HEK293 (cell line): Measurements from ENCODE around the gene VTA1.

Source experiments
- CTCF ChIA-PET: fragments of 350-600 bp; formaldehyde crosslinking; extraction: SDS; loops from one replicate; lab custom pipeline; 2021; ENCODE audit warnings: antibody characterized with exemption; lab: Yijun Ruan, JAX
- POLR2A ChIA-PET: fragments of 300-600 bp; formaldehyde crosslinking; extraction: SDS; loops from one replicate; lab custom pipeline; 2020; ENCODE audit warnings: antibody characterized with exemption, inconsistent platforms; lab: Yijun Ruan, JAX
- H3K27ac ChIP-seq: fragments of 200-500 bp; sonication (Bioruptor generic); 2 replicates; pipeline ENCODE4 v1.5.1; 2014; ENCODE audit warnings: low read depth, low read length, control low read depth, inconsistent platforms; ENCODE audit errors: extremely low read depth
- H3K36me3 ChIP-seq, 2 experiments: fragments of 200-500 bp in 1 of 2; sonication (Bioruptor generic) in 1 of 2; 1 replicate in 1 of 2; 2 replicates in 1 of 2; pipeline ENCODE4 v1.5.1; 2014 to 2017; ENCODE audit warnings: inconsistent platforms in 2 of 2, low read length in 2 of 2; ENCODE audit not compliant: control insufficient read depth in 2 of 2, insufficient read depth in 1 of 2
- H3K4me1 ChIP-seq: fragments of 200-500 bp; sonication (Bioruptor generic); 2 replicates; pipeline ENCODE4 v1.5.1; 2014; ENCODE audit warnings: mild to moderate bottlenecking, low read length, inconsistent platforms; ENCODE audit not compliant: control insufficient read depth, insufficient read depth
- H3K4me3 ChIP-seq: 2 replicates; pipeline ENCODE4 v1.5.1; 2011; ENCODE audit warnings: low read depth, mild to moderate bottlenecking, control low read depth, low read length, moderate library complexity
- H3K9me3 ChIP-seq: fragments of 200-500 bp; sonication (Bioruptor generic); 2 replicates; pipeline ENCODE4 v1.5.1; 2014; ENCODE audit warnings: low read depth, low read length, inconsistent platforms; ENCODE audit not compliant: control insufficient read depth, insufficient read depth
- AEBP2 ChIP-seq: fragments of 450-650 bp; formaldehyde crosslinking; IDR thresholded peaks from 2 replicates; pipeline ENCODE4 v1.5.1; 2016; ENCODE audit warnings: missing biosample characterization, missing genetic modification characterization, borderline replicate concordance
- GLI2 ChIP-seq: fragments of 450-650 bp; formaldehyde crosslinking; IDR thresholded peaks from 2 replicates; pipeline ENCODE4; 2017; ENCODE audit warnings: missing biosample characterization, missing genetic modification characterization, low read depth, borderline replicate concordance
- HOXA7 ChIP-seq: sonication (generic); formaldehyde crosslinking; IDR thresholded peaks from 2 replicates; pipeline ENCODE4 v1.8.1; 2022; ENCODE audit warnings: missing genetic modification reagents, borderline replicate concordance
- KLF10 ChIP-seq: fragments of 450-650 bp; IDR thresholded peaks from 2 replicates; pipeline ENCODE4 v1.5.1; 2018; ENCODE audit warnings: missing biosample characterization, mild to moderate bottlenecking, missing genetic modification characterization
- MZF1 ChIP-seq: fragments of 450-650 bp; formaldehyde crosslinking; IDR thresholded peaks from 2 replicates; pipeline ENCODE4 v1.5.1; 2017; ENCODE audit warnings: missing biosample characterization, missing genetic modification characterization, borderline replicate concordance
- PRDM10 ChIP-seq: fragments of 450-650 bp; formaldehyde crosslinking; IDR thresholded peaks from 2 replicates; pipeline ENCODE4 v1.5.1; 2016; ENCODE audit warnings: missing biosample characterization, missing genetic modification characterization
- RBAK ChIP-seq: fragments of 450-650 bp; formaldehyde crosslinking; IDR thresholded peaks from 2 replicates; pipeline ENCODE4 v1.5.1; 2016; ENCODE audit warnings: missing biosample characterization, missing genetic modification characterization
- ZFP3 ChIP-seq: fragments of 450-650 bp; formaldehyde crosslinking; IDR thresholded peaks from 2 replicates; pipeline ENCODE4 v1.5.1; 2016; ENCODE audit warnings: low read depth, missing biosample characterization, missing genetic modification characterization
- ZFP41 ChIP-seq: fragments of 450-650 bp; formaldehyde crosslinking; IDR thresholded peaks from 2 replicates; pipeline ENCODE4 v1.5.1; 2016; ENCODE audit warnings: missing biosample characterization, missing genetic modification characterization, borderline replicate concordance
- ZNF132 ChIP-seq: fragments of 450-650 bp; formaldehyde crosslinking; IDR thresholded peaks from 2 replicates; pipeline ENCODE4 v1.5.1; 2017; ENCODE audit warnings: missing biosample characterization, missing genetic modification characterization, borderline replicate concordance
- ZNF174 ChIP-seq: fragments of 450-650 bp; formaldehyde crosslinking; IDR thresholded peaks from 2 replicates; pipeline ENCODE4 v1.5.0; 2017; ENCODE audit warnings: missing biosample characterization, mild to moderate bottlenecking, missing genetic modification characterization
- ZNF266 ChIP-seq: fragments of 450-650 bp; formaldehyde crosslinking; IDR thresholded peaks from 2 replicates; pipeline ENCODE4 v1.5.1; 2016; ENCODE audit warnings: missing biosample characterization, missing genetic modification characterization, low read depth
- ZNF280C ChIP-seq: fragments of 450-650 bp; formaldehyde crosslinking; IDR thresholded peaks from 2 replicates; pipeline ENCODE4 v1.5.1; 2016; ENCODE audit warnings: missing biosample characterization, missing genetic modification characterization
- ZNF426 ChIP-seq: fragments of 450-650 bp; formaldehyde crosslinking; IDR thresholded peaks from 2 replicates; pipeline ENCODE4 v1.5.1; 2017; ENCODE audit warnings: missing biosample characterization, missing genetic modification characterization, mild to moderate bottlenecking, inconsistent platforms, moderate library complexity
- ZNF433 ChIP-seq: fragments of 450-650 bp; formaldehyde crosslinking; IDR thresholded peaks from 2 replicates; pipeline ENCODE4 v1.5.1; 2016; ENCODE audit warnings: missing biosample characterization, missing genetic modification characterization, low read depth
- ZNF449 ChIP-seq: fragments of 450-650 bp; formaldehyde crosslinking; IDR thresholded peaks from 2 replicates; pipeline ENCODE4 v1.5.1; 2017; ENCODE audit warnings: missing biosample characterization, mild to moderate bottlenecking, missing genetic modification characterization, moderate library complexity
- ZNF488 ChIP-seq: fragments of 450-650 bp; formaldehyde crosslinking; IDR thresholded peaks from 2 replicates; pipeline ENCODE4 v1.5.1; 2016; ENCODE audit warnings: missing biosample characterization, missing genetic modification characterization
- ZNF600 ChIP-seq: fragments of 450-650 bp; formaldehyde crosslinking; IDR thresholded peaks from 2 replicates; pipeline ENCODE4 v1.5.1; 2016; ENCODE audit warnings: missing biosample characterization, missing genetic modification characterization
- ZNF660 ChIP-seq: fragments of 450-650 bp; IDR thresholded peaks from 2 replicates; pipeline ENCODE4 v1.5.1; 2018; ENCODE audit warnings: missing biosample characterization, mild to moderate bottlenecking, missing genetic modification characterization
- ZNF664 ChIP-seq: fragments of 450-650 bp; formaldehyde crosslinking; IDR thresholded peaks from 2 replicates; pipeline ENCODE4 v1.5.1; 2016; ENCODE audit warnings: missing biosample characterization, missing genetic modification characterization
- ZNF670 ChIP-seq: fragments of 450-650 bp; formaldehyde crosslinking; IDR thresholded peaks from 2 replicates; pipeline ENCODE4 v1.5.1; 2016; ENCODE audit warnings: missing biosample characterization, missing genetic modification characterization, low read depth
- ZNF791 ChIP-seq: fragments of 450-650 bp; formaldehyde crosslinking; IDR thresholded peaks from 2 replicates; pipeline ENCODE4 v1.5.1; 2016; ENCODE audit warnings: missing biosample characterization, missing genetic modification characterization
- ZNF830 ChIP-seq: fragments of 450-650 bp; IDR thresholded peaks from 2 replicates; pipeline ENCODE4 v1.5.0; 2018; ENCODE audit warnings: missing biosample characterization, missing genetic modification characterization, low read depth, mild to moderate bottlenecking, moderate library complexity
- ZSCAN30 ChIP-seq: fragments of 450-650 bp; IDR thresholded peaks from 2 replicates; pipeline ENCODE4 v1.5.1; 2018; ENCODE audit warnings: missing biosample characterization, mild to moderate bottlenecking, missing genetic modification characterization, moderate library complexity

The VTA1 gene

GRCh38 chr6:142154336-142154735 is 7.3 kb downstream of the VTA1 start:
- Histone ChIP-seq H3K27ac (no peak overlapping the region), H3K36me3 (peaks cover 0 to under 1% of the 10 kb centered on the region in 2 experiments; a peak in 1 of 3 replicates), H3K4me1 (peaks cover 9% of the 10 kb centered on the region; the same call in 1 of the 2 replicates), H3K4me3 (no peak overlapping the region), H3K9me3 (no peaks in the 10 kb centered on the region)
- ChIA-PET CTCF (interaction anchor here (0.6 to 7.5 kb wide), 15 partner anchors 7 to 539 kb away, joined by 3 to 67 read pairs (median 4); partner anchors contain the start of genes NMBR and VTA1), POLR2A (no interaction called here)
- no peak for TF ChIP-seq ZNF266
- no peak for TF ChIP-seq ZNF426
- no peak for TF ChIP-seq ZNF449 (tag by site-specific recombination)
- no peak for TF ChIP-seq MZF1
- TF ChIP-seq ZNF660 (tag by site-specific recombination): no peak
- TF ChIP-seq ZNF280C (tag by site-specific recombination): no peak
- no peak for TF ChIP-seq PRDM10 (tag by site-specific recombination)
- no peak for TF ChIP-seq RBAK (tag by site-specific recombination)
- no peak for TF ChIP-seq ZNF600 (tag by site-specific recombination)
- no peak for TF ChIP-seq ZNF830 (tag by site-specific recombination)
- no peak for TF ChIP-seq ZFP41 (tag by site-specific recombination)
- TF ChIP-seq ZNF791 (tag by site-specific recombination): no peak
- TF ChIP-seq ZNF174 (tag by site-specific recombination): no peak
- TF ChIP-seq GLI2: no peak
- no peak for TF ChIP-seq ZFP3 (tag by site-specific recombination)

GRCh38 chr6:142155091-142155490 is 8.0 kb downstream of the VTA1 start:
- H3K27ac ChIP-seq: no peak overlapping the region
- no peaks in the 10 kb centered on the region for H3K36me3 ChIP-seq
- H3K4me1 ChIP-seq: peaks cover 9% of the 10 kb centered on the region; the same call in 1 of the 2 replicates
- CTCF ChIA-PET: interaction anchor here (0.6 to 7.5 kb wide), 22 partner anchors 8 to 589 kb away, joined by 3 to 67 read pairs (median 8); partner anchors contain the start of genes NMBR and VTA1
- POLR2A ChIA-PET: no interaction called here
- H3K4me3 ChIP-seq: no peak overlapping the region
- H3K9me3 ChIP-seq: no peaks in the 10 kb centered on the region
- TF ChIP-seq ZNF670 (tag by site-specific recombination): no peak
- no peak for TF ChIP-seq ZNF132 (tag by site-specific recombination)
- no peak for TF ChIP-seq ZNF174 (tag by site-specific recombination)
- TF ChIP-seq ZSCAN30: no peak
- TF ChIP-seq ZNF488 (tag by site-specific recombination): no peak
- no peak for TF ChIP-seq ZNF449 (tag by site-specific recombination)
- no peak for TF ChIP-seq ZNF433 (tag by site-specific recombination)
- no peak for TF ChIP-seq MZF1
- TF ChIP-seq ZNF664 (tag by site-specific recombination): no peak
- TF ChIP-seq RBAK (tag by site-specific recombination): no peak
- TF ChIP-seq AEBP2: no peak
- no peak for TF ChIP-seq KLF10 (tag by site-specific recombination)
- TF ChIP-seq HOXA7 (CRISPR knock-in tag): no peak
